Middle frontal gyrus (tissue), 1 donor: ENCODE measurements around the gene PIPOX.

Experiments
- DNase-seq: peaks from one replicate; pipeline ENCODE4 v3.0.0-alpha.2; 2015; ENCODE audit warnings: low spot score; ENCODE audit errors: extremely low spot score

Gene PIPOX

GRCh38 chr17:29094101-29094708 lies 51.3 kb downstream of the PIPOX start:
- no peak for DNase-seq

GRCh38 chr17:29095439-29095838 lies 52.5 kb downstream of the PIPOX start:
- no peak for DNase-seq

- DNase-seq, result no peak
These were observed 53.2 kb downstream of the PIPOX start for GRCh38 chr17:29096094-29096493.

GRCh38 chr17:29099527-29099926 lies 56.6 kb downstream of the PIPOX start:
- no peak for DNase-seq

- no peak for DNase-seq
These were observed 57.4 kb downstream of the PIPOX start for GRCh38 chr17:29100296-29100695.

GRCh38 chr17:29102046-29102445 lies 59.1 kb downstream of the PIPOX start:
- DNase-seq, result no peak

GRCh38 chr17:29102741-29103181 lies 59.8 kb downstream of the PIPOX start:
- DNase-seq, result no peak

GRCh38 chr17:29103341-29103740 lies 60.4 kb downstream of the PIPOX start:
- no peak for DNase-seq
